ENCODE results near the gene LETM1. TPM values are rescaled to one million over a fixed set of nuclear protein-coding genes. Genes with fewer than 3 reads are reported as not detected.

The LETM1 gene
- 46.1 and 51.2 TPM in 2 replicates for total RNA-seq
- long read RNA-seq, partial matches to known transcripts: 2 of 4 reads
- long read RNA-seq, other reads (novel, unspliced or antisense): 2 of 4 reads

GRCh38 chr4:1856071-1856942 lies at the start of gene LETM1:
LETM1 (minus strand) TSS chr4:1856156; CDS start chr4:1855950, 206 bp downstream.
- Mint-ChIP-seq H3K27ac (no peak within 1 kb of the TSS), H3K36me3 (ENCODE audit: insufficient read depth) (no peaks in the 10 kb centered on the region), H3K27me3 (peaks cover 3% of the 10 kb centered on the region), H3K4me3 (ENCODE audit: low read depth) (peak within 1 kb of the TSS; percentile 78), H3K4me1 (ENCODE audit: low read depth) (peaks cover 15% of the 10 kb centered on the region), H3K9me3 (ENCODE audit: low read depth) (no peaks in the 10 kb centered on the region)
- DNase-seq (ENCODE audit: low spot score, unreplicated experiment): peak; percentile 93
- TF ChIP-seq, protein P1, sequence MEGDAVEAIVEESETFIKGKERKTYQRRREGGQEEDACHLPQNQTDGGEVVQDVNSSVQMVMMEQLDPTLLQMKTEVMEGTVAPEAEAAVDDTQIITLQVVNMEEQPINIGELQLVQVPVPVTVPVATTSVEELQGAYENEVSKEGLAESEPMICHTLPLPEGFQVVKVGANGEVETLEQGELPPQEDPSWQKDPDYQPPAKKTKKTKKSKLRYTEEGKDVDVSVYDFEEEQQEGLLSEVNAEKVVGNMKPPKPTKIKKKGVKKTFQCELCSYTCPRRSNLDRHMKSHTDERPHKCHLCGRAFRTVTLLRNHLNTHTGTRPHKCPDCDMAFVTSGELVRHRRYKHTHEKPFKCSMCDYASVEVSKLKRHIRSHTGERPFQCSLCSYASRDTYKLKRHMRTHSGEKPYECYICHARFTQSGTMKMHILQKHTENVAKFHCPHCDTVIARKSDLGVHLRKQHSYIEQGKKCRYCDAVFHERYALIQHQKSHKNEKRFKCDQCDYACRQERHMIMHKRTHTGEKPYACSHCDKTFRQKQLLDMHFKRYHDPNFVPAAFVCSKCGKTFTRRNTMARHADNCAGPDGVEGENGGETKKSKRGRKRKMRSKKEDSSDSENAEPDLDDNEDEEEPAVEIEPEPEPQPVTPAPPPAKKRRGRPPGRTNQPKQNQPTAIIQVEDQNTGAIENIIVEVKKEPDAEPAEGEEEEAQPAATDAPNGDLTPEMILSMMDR (IDR thresholded peaks at IDR 0.05; ENCODE audit: unreplicated experiment): peak; percentile 22

DNA sequence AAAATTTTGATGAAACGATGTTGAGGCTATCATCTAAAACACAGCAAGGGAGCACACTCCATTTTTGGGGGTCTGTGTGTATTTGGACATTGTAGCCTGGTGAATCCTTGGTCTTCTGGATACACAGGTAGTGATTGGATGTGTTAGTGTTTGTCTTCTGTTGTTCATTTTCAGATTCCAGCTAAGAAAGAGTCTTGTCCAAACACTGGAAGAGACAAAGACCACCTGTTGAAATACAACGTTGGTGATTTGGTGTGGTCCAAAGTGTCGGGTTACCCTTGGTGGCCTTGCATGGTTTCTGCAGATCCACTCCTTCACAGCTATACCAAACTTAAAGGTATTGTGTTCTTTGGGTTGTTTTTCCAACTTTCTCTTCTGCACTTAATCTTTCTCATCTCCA lies 48.1 kb upstream of the LETM1 start:
- Mint-ChIP-seq H3K4me3 (ENCODE audit: low read depth) (no peak overlapping the region), H3K27me3 (no peaks in the 10 kb centered on the region), H3K27ac (peak overlapping the region; percentile 20), H3K4me1 (ENCODE audit: low read depth) (peaks cover 4% of the 10 kb centered on the region), H3K9me3 (ENCODE audit: low read depth) (no peaks in the 10 kb centered on the region), H3K36me3 (ENCODE audit: insufficient read depth) (peaks cover 33% of the 10 kb centered on the region)
- TF ChIP-seq, protein P1 (IDR thresholded peaks at IDR 0.05; ENCODE audit: unreplicated experiment): no peak
- no peak for DNase-seq (ENCODE audit: low spot score, unreplicated experiment)

DNA sequence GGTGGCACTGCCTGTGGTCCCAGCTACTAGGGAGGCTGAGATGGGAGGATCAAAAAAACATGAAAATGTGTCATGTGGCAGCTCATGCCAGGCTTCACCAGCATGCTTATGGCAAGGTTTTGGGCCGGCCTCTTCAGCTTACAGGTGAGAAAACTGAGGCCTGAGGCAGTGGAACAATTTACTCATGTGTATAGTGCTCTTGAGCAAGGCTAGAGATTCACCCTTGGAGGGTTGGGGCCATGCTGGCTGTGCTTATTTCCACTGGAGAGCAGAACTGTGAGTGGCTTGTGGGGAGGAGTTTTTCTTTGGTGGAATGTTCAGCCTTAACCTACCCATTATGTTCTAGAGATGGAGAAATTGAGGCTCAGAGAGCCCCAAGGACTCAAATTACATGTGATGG lies 47.1 kb upstream of the LETM1 start:
- Mint-ChIP-seq H3K4me3 (ENCODE audit: low read depth) (no peak overlapping the region), H3K4me1 (ENCODE audit: low read depth) (peaks cover 3% of the 10 kb centered on the region), H3K27me3 (no peaks in the 10 kb centered on the region), H3K36me3 (ENCODE audit: insufficient read depth) (peaks cover 30% of the 10 kb centered on the region), H3K27ac (peak overlapping the region; percentile 77), H3K9me3 (ENCODE audit: low read depth) (no peaks in the 10 kb centered on the region)
- DNase-seq (ENCODE audit: low spot score, unreplicated experiment): no peak
- TF ChIP-seq, protein P1 (IDR thresholded peaks at IDR 0.05; ENCODE audit: unreplicated experiment): no peak

DNA sequence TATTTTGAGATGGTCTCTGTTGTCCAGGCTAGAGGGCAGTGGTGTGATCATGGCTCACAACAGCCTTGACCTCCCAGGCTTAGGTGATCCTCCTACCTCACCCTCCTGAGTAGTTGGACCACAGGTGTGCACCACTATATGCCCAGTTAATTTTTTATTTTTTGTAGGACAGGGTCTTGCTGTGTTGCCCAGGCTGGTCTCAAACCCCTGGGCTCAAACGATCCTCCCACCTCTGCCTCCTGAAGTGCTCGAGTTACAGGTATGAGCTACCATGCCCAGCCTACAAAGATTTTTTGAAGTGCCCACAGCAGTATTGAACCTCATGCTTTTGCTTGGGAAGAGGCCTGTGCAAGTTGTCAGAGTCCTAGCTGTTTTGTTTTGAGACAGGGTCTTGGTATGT lies 46.3 kb upstream of the LETM1 start:
- H3K27ac Mint-ChIP-seq: no peak overlapping the region
- no peaks in the 10 kb centered on the region for H3K9me3 Mint-ChIP-seq (ENCODE audit: low read depth)
- TF ChIP-seq, protein P1 (IDR thresholded peaks at IDR 0.05; ENCODE audit: unreplicated experiment): no peak
- H3K4me1 Mint-ChIP-seq (ENCODE audit: low read depth): peaks cover 3% of the 10 kb centered on the region
- no peaks in the 10 kb centered on the region for H3K27me3 Mint-ChIP-seq
- no peak for DNase-seq (ENCODE audit: low spot score, unreplicated experiment)
- peaks cover 27% of the 10 kb centered on the region for H3K36me3 Mint-ChIP-seq (ENCODE audit: insufficient read depth)
- H3K4me3 Mint-ChIP-seq (ENCODE audit: low read depth): no peak overlapping the region

DNA sequence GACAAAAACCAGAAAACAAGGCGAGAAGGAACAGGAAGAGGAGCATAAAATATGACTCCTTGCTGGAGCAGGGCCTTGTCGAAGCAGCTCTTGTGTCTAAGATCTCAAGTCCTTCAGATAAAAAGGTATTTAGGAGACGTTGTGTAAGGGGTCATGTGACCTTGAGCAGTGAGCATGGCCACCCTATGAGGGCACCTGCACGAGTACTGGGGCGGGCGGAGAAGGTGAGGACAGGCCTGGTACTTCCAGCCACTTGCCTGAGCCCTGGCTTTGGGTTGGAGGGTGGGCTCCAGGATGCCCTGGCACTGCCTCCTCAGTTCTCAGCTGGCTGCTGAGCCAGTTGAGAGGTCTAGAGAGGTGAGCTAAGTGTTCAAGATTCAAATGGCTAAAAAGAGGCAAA lies 45.2 kb upstream of the LETM1 start:
- peaks cover 25% of the 10 kb centered on the region for H3K36me3 Mint-ChIP-seq (ENCODE audit: insufficient read depth)
- TF ChIP-seq, protein P1 (IDR thresholded peaks at IDR 0.05; ENCODE audit: unreplicated experiment): no peak

More for the DNA sequence above, 45.2 kb upstream of the LETM1 start:
- no peaks in the 10 kb centered on the region for H3K27me3 Mint-ChIP-seq
- no peak for DNase-seq (ENCODE audit: low spot score, unreplicated experiment)
- peak overlapping the region; percentile 38 for H3K27ac Mint-ChIP-seq
- peaks cover 3% of the 10 kb centered on the region for H3K4me1 Mint-ChIP-seq (ENCODE audit: low read depth)
- no peak overlapping the region for H3K4me3 Mint-ChIP-seq (ENCODE audit: low read depth)
- no peaks in the 10 kb centered on the region for H3K9me3 Mint-ChIP-seq (ENCODE audit: low read depth)

Data from progenitor cell of endocrine pancreas (in vitro differentiated cells).